Islet of Langerhans (tissue), 1 donor: ENCODE measurements around the gene EFCAB8.

ENCODE experiments used
- FAIRE-seq: peaks from one replicate; lab custom pipeline; 2011; peaks lifted over from hg19 to GRCh38; lab: Jason Lieb, UNC

EFCAB8 gene

GRCh38 chr20:32988008-32988407 is 129.3 kb downstream of the EFCAB8 start:
- FAIRE-seq = no peak

- FAIRE-seq = no peak
These were observed 131.0 kb downstream of the EFCAB8 start for GRCh38 chr20:32989507-32990283.

- FAIRE-seq = no peak
These were observed 131.7 kb downstream of the EFCAB8 start for GRCh38 chr20:32990426-32990825.

- FAIRE-seq = no peak
These were observed 132.7 kb downstream of the EFCAB8 start for GRCh38 chr20:32991383-32991782.

- no peak for FAIRE-seq
These were observed 133.3 kb downstream of the EFCAB8 start for GRCh38 chr20:32991792-32992641.

GRCh38 chr20:32993496-32994050 is 134.8 kb downstream of the EFCAB8 start:
- FAIRE-seq = no peak

- no peak for FAIRE-seq
These were observed 137.1 kb downstream of the EFCAB8 start for GRCh38 chr20:32995802-32996201.

- FAIRE-seq = no peak
These were observed 138.7 kb downstream of the EFCAB8 start for GRCh38 chr20:32997431-32997830.

- no peak for FAIRE-seq
These were observed 141.0 kb downstream of the EFCAB8 start for GRCh38 chr20:32999603-33000250.

GRCh38 chr20:33000802-33001466 is 142.2 kb downstream of the EFCAB8 start:
- no peak for FAIRE-seq

GRCh38 chr20:33002087-33002808 is 143.5 kb downstream of the EFCAB8 start:
- no peak for FAIRE-seq

- no peak for FAIRE-seq
These were observed 145.5 kb downstream of the EFCAB8 start, which contains the start of gene SUN5 for GRCh38 chr20:33004141-33004751. TSS of gene SUN5 (minus strand) at chr20:33004433. CDS start at chr20:33004340, 93 bp downstream.

GRCh38 chr20:33005132-33005566 is 146.4 kb downstream of the EFCAB8 start:
- FAIRE-seq = no peak

- FAIRE-seq = no peak
These were observed 147.4 kb downstream of the EFCAB8 start for GRCh38 chr20:33005908-33006775.

GRCh38 chr20:33006776-33007375 is 148.2 kb downstream of the EFCAB8 start:
- no peak for FAIRE-seq

- no peak for FAIRE-seq
These were observed 148.9 kb downstream of the EFCAB8 start, which contains the start of gene BPIFB2 for GRCh38 chr20:33007376-33008335. TSS of gene BPIFB2 (plus strand) at chr20:33007704. CDS start at chr20:33008575, 871 bp downstream.

- no peak for FAIRE-seq
These were observed 149.9 kb downstream of the EFCAB8 start for GRCh38 chr20:33008336-33009213.
